Liver (tissue), 9 donors: ENCODE data around the gene SH2D6. TPM values are rescaled to one million over a fixed set of nuclear protein-coding genes. Genes with fewer than 3 reads are reported as not detected.

Source experiments
- DNase-seq: peaks from one replicate; pipeline ENCODE4 v3.0.0-alpha.2; 2017; ENCODE audit warnings: low spot score
- H3K27ac ChIP-seq, 2 donors: one replicate each; pipeline ENCODE4 v1.7.0; 2013; ENCODE audit warnings: inconsistent platforms in 2 of 2, low read length in 2 of 2, control low read depth in 1 of 2, low read depth in 1 of 2, mild to moderate bottlenecking in 1 of 2
- H3K27me3 ChIP-seq, 4 donors: one replicate each; pipeline versions ENCODE4 v1.6.1 to v1.7.0; 2013; ENCODE audit warnings: low read length in 3 of 4, inconsistent platforms in 1 of 4, mild to moderate bottlenecking in 1 of 4, moderate library complexity in 1 of 4; ENCODE audit not compliant: control insufficient read depth in 4 of 4, insufficient read depth in 4 of 4
- H3K36me3 ChIP-seq, 4 donors: one replicate each; pipeline versions ENCODE4 v1.6.1 to v1.7.0; 2013; ENCODE audit warnings: low read length in 3 of 4, mild to moderate bottlenecking in 3 of 4, low read depth in 1 of 4, moderate library complexity in 1 of 4; ENCODE audit not compliant: control insufficient read depth in 4 of 4, insufficient read depth in 3 of 4
- H3K4me1 ChIP-seq, 4 donors: one replicate each; pipeline versions ENCODE4 v1.6.1 to v1.7.0; 2013; ENCODE audit warnings: low read length in 3 of 4, mild to moderate bottlenecking in 3 of 4, moderate library complexity in 1 of 4; ENCODE audit not compliant: control insufficient read depth in 4 of 4, insufficient read depth in 4 of 4
- H3K4me3 ChIP-seq, 3 donors: one replicate each; pipeline versions ENCODE4 v1.6.1 to v1.7.0; 2013; ENCODE audit warnings: low read length in 3 of 3, control low read depth in 1 of 3, low read depth in 1 of 3, mild to moderate bottlenecking in 1 of 3
- H3K9ac ChIP-seq, 2 donors: one replicate each; pipeline ENCODE4 v1.7.0; 2013; ENCODE audit warnings: low read length in 2 of 2, mild to moderate bottlenecking in 2 of 2, moderate library complexity in 2 of 2, control low read depth in 1 of 2, low read depth in 1 of 2
- H3K9me3 ChIP-seq, 4 donors: one replicate each; pipeline versions ENCODE4 v1.6.1 to v1.7.0; 2013; ENCODE audit warnings: low read length in 3 of 4; ENCODE audit not compliant: control insufficient read depth in 4 of 4
- EGR1 ChIP-seq, 2 donors: IDR thresholded peaks; 2 replicates each; pipeline ENCODE4 v1.6.1; 2016 to 2018; ENCODE audit warnings: antibody characterized with exemption in 2 of 2, low read depth in 2 of 2
- FOXA1 ChIP-seq: IDR thresholded peaks from 2 replicates; pipeline ENCODE4 v1.6.1; 2016; ENCODE audit warnings: antibody characterized with exemption
- FOXA2 ChIP-seq: IDR thresholded peaks from 2 replicates; pipeline ENCODE4 v1.6.1; 2016; ENCODE audit warnings: antibody characterized with exemption
- GABPA ChIP-seq, 2 donors: IDR thresholded peaks in 1 of 2; conservative IDR thresholded peaks in 1 of 2; 2 replicates each; pipeline ENCODE4 v1.6.1; 2016; ENCODE audit warnings: antibody characterized with exemption in 2 of 2, mild to moderate bottlenecking in 1 of 2, moderate library complexity in 1 of 2
- HNF4A ChIP-seq, 2 donors: conservative IDR thresholded peaks; 2 replicates each; pipeline ENCODE4 v1.6.1; 2016; ENCODE audit warnings: antibody characterized with exemption in 2 of 2, mild to moderate bottlenecking in 2 of 2
- HNF4G ChIP-seq: IDR thresholded peaks from 2 replicates; pipeline ENCODE4 v1.6.1; 2016; ENCODE audit warnings: antibody characterized with exemption
- JUND ChIP-seq, 2 donors: IDR thresholded peaks; 2 replicates each; pipeline ENCODE4 v1.6.1; 2016; ENCODE audit warnings: antibody characterized with exemption in 2 of 2
- NR2F2 ChIP-seq: IDR thresholded peaks from 2 replicates; pipeline ENCODE4 v1.6.1; 2016; ENCODE audit warnings: antibody characterized with exemption
- RAD21 ChIP-seq, 2 donors: IDR thresholded peaks; 2 replicates each; pipeline ENCODE4 v1.6.1; 2016; ENCODE audit warnings: antibody characterized with exemption in 2 of 2, mild to moderate bottlenecking in 2 of 2
- RXRA ChIP-seq, 2 donors: IDR thresholded peaks; 2 replicates each; pipeline ENCODE4 v1.6.1; 2017 to 2018; ENCODE audit warnings: antibody characterized with exemption in 2 of 2, mild to moderate bottlenecking in 1 of 2
- SP1 ChIP-seq: IDR thresholded peaks from 2 replicates; pipeline ENCODE4 v1.6.1; 2018; ENCODE audit warnings: antibody characterized with exemption, mild to moderate bottlenecking
- TAF1 ChIP-seq: conservative IDR thresholded peaks from 2 replicates; pipeline ENCODE4 v1.6.1; 2016; ENCODE audit warnings: antibody characterized with exemption, mild to moderate bottlenecking
- YY1 ChIP-seq: IDR thresholded peaks from 2 replicates; pipeline ENCODE4 v1.6.1; 2016; ENCODE audit warnings: antibody characterized with exemption, mild to moderate bottlenecking
- WGBS: extraction: QIAGEN DNeasy Blood & Tissue Kit; methylation state at CpG from one replicate; pipeline ENCODE4 v1.1.7; 2013; 5-methylcytosine and 5-hydroxymethylcytosine counted together
- polyA plus RNA-seq, 2 donors: library from polyadenylated mRNA; stranded (reverse) in 1 of 2; unstranded in 1 of 2; fragments of 200-250 nt in 1 of 2; fragments of >200 nt in 1 of 2; fragmentation: Nextera tagmentation in 1 of 2; extraction: Ambion mirVana in 1 of 2; gene quantifications; one replicate each; pipeline versions ENCODE4 v1.2.1 to v1.2.3, GENCODE V29; 2013 to 2015
- total RNA-seq, 2 donors: library from RNA; depleted of rRNA; stranded (reverse); fragments of >200 nt; gene quantifications; one replicate each; pipeline ENCODE4 v1.2.3, GENCODE V29; 2014
- TF ChIP-seq, protein P1 (sequence below): fragments of 150-350 bp; IDR thresholded peaks from 2 replicates; pipeline ENCODE4 v1.5.1; 2017; ENCODE audit warnings: improper control_type of control experiment, low read depth, low read length; ENCODE audit not compliant: missing input control
- TF ChIP-seq, protein P2 (sequence below): IDR thresholded peaks from 2 replicates; pipeline ENCODE4 v1.6.1; 2016; ENCODE audit warnings: antibody characterized with exemption, mild to moderate bottlenecking
- TF ChIP-seq, protein P3 (sequence below): IDR thresholded peaks from 2 replicates; pipeline ENCODE4 v1.6.1; 2016; ENCODE audit warnings: antibody characterized with exemption
- TF ChIP-seq, protein P4 (sequence below): IDR thresholded peaks from 2 replicates; pipeline ENCODE4 v1.6.1; 2016; ENCODE audit warnings: antibody characterized with exemption
- TF ChIP-seq, protein P5 (sequence below): IDR thresholded peaks from 2 replicates; pipeline ENCODE4 v1.6.1; 2016; ENCODE audit warnings: antibody characterized with exemption
- donor health status: healthy.
- donor health status: healthy.
- donor health status: healthy.
- donor health status: healthy.
- donor health status: healthy.

The SH2D6 gene
- total and polyA plus RNA-seq, 4 donors: 0.28 to 0.92 (median 0.39) TPM; not detected in 1

DNA sequence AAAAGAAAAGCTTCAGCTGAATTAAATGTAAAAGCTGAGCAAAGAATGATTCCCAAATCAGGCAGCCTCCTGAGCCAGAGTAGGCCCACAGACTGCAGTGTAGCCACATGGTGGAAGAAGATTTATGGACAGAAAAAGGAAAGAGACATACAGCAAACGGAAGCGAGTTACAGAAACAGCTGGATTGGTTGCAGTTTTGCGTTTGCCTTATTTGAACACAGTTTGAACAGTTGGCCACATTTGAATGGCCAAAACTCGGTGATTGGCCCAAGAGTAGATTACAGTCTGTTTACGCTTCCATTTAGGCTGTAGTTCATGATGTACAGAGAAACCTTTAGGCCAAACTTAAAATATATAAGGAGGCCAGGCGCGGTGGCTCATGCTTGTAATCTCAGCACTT, 35.1 kb downstream of the SH2D6 start:
- H3K27ac ChIP-seq: no peak overlapping the region
- peaks cover 0 to 4% (median 0%) of the 10 kb centered on the region in 4 donors for H3K4me1 ChIP-seq

More for the DNA sequence above, 35.1 kb downstream of the SH2D6 start:
- TF ChIP-seq, protein P1, sequence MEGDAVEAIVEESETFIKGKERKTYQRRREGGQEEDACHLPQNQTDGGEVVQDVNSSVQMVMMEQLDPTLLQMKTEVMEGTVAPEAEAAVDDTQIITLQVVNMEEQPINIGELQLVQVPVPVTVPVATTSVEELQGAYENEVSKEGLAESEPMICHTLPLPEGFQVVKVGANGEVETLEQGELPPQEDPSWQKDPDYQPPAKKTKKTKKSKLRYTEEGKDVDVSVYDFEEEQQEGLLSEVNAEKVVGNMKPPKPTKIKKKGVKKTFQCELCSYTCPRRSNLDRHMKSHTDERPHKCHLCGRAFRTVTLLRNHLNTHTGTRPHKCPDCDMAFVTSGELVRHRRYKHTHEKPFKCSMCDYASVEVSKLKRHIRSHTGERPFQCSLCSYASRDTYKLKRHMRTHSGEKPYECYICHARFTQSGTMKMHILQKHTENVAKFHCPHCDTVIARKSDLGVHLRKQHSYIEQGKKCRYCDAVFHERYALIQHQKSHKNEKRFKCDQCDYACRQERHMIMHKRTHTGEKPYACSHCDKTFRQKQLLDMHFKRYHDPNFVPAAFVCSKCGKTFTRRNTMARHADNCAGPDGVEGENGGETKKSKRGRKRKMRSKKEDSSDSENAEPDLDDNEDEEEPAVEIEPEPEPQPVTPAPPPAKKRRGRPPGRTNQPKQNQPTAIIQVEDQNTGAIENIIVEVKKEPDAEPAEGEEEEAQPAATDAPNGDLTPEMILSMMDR: no peak
- TF ChIP-seq FOXA2 (no peak), YY1 (no peak), RAD21 (IDR thresholded peaks at IDR 0.05) (no peak), HNF4A (conservative IDR thresholded peaks at IDR 0.05) (no peak), RXRA (IDR thresholded peaks at IDR 0.05) (no peak), FOXA1 (no peak), HNF4G (no peak), JUND (IDR thresholded peaks at IDR 0.05) (no peak), GABPA (IDR thresholded peaks at IDR 0.05 in 1 of 2, conservative IDR thresholded peaks at IDR 0.05 in 1 of 2) (no peak), NR2F2 (no peak), EGR1 (IDR thresholded peaks at IDR 0.05; ENCODE audit: low read depth in 2 of 2) (no peak), TAF1 (no peak), SP1 (no peak)
- TF ChIP-seq, protein P2, sequence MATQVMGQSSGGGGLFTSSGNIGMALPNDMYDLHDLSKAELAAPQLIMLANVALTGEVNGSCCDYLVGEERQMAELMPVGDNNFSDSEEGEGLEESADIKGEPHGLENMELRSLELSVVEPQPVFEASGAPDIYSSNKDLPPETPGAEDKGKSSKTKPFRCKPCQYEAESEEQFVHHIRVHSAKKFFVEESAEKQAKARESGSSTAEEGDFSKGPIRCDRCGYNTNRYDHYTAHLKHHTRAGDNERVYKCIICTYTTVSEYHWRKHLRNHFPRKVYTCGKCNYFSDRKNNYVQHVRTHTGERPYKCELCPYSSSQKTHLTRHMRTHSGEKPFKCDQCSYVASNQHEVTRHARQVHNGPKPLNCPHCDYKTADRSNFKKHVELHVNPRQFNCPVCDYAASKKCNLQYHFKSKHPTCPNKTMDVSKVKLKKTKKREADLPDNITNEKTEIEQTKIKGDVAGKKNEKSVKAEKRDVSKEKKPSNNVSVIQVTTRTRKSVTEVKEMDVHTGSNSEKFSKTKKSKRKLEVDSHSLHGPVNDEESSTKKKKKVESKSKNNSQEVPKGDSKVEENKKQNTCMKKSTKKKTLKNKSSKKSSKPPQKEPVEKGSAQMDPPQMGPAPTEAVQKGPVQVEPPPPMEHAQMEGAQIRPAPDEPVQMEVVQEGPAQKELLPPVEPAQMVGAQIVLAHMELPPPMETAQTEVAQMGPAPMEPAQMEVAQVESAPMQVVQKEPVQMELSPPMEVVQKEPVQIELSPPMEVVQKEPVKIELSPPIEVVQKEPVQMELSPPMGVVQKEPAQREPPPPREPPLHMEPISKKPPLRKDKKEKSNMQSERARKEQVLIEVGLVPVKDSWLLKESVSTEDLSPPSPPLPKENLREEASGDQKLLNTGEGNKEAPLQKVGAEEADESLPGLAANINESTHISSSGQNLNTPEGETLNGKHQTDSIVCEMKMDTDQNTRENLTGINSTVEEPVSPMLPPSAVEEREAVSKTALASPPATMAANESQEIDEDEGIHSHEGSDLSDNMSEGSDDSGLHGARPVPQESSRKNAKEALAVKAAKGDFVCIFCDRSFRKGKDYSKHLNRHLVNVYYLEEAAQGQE: no peak
- TF ChIP-seq, protein P3, sequence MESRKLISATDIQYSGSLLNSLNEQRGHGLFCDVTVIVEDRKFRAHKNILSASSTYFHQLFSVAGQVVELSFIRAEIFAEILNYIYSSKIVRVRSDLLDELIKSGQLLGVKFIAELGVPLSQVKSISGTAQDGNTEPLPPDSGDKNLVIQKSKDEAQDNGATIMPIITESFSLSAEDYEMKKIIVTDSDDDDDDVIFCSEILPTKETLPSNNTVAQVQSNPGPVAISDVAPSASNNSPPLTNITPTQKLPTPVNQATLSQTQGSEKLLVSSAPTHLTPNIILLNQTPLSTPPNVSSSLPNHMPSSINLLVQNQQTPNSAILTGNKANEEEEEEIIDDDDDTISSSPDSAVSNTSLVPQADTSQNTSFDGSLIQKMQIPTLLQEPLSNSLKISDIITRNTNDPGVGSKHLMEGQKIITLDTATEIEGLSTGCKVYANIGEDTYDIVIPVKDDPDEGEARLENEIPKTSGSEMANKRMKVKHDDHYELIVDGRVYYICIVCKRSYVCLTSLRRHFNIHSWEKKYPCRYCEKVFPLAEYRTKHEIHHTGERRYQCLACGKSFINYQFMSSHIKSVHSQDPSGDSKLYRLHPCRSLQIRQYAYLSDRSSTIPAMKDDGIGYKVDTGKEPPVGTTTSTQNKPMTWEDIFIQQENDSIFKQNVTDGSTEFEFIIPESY: no peak
- TF ChIP-seq, protein P4, sequence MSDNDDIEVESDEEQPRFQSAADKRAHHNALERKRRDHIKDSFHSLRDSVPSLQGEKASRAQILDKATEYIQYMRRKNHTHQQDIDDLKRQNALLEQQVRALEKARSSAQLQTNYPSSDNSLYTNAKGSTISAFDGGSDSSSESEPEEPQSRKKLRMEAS: no peak
- TF ChIP-seq, protein P5, sequence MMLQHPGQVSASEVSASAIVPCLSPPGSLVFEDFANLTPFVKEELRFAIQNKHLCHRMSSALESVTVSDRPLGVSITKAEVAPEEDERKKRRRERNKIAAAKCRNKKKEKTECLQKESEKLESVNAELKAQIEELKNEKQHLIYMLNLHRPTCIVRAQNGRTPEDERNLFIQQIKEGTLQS: no peak
- 89% methylated on average over 7 of the region's 7 CpGs for WGBS
- Histone ChIP-seq H3K4me3 (no peak overlapping the region), H3K36me3 (no peaks in the 10 kb centered on the region), H3K9me3 (no peaks in the 10 kb centered on the region), H3K9ac (no peak overlapping the region), H3K27me3 (no peaks in the 10 kb centered on the region)
- DNase-seq: no peak
